CD4-positive, alpha-beta T cell (primary cell): ENCODE results near the gene PMF1. TPM values are rescaled to one million over a fixed set of nuclear protein-coding genes. Genes with fewer than 3 reads are reported as not detected.

Source experiments
- ATAC-seq: fragments of 200-7000 bp; cut with Tn5 transposase; one replicate; pipeline ENCODE4 v1.10.0; 2022; ENCODE audit warnings: mild to moderate bottlenecking; ENCODE audit not compliant: poor library complexity
- CTCF ChIA-PET: fragments of 350-600 bp; sonication (Branson Sonifier 250); formaldehyde crosslinking; loops from one replicate; lab custom pipeline; 2021; ENCODE audit warnings: antibody characterized with exemption, inconsistent platforms; lab: Charles Lee
- POLR2A ChIA-PET: fragments of 350-600 bp; sonication (Branson Sonifier 250); formaldehyde crosslinking; loops from one replicate; lab custom pipeline; 2021; ENCODE audit warnings: antibody characterized with exemption, inconsistent platforms; lab: Charles Lee
- DNase-seq, 14 experiments: peaks; one replicate each; pipeline ENCODE4 v3.0.0-alpha.2; 2013 to 2020; ENCODE audit warnings: mixed read lengths in 2 of 14
- H3K27ac ChIP-seq, 2 donors: one replicate each; pipeline versions ENCODE4 v1.5.1 to v1.7.0; 2013; ENCODE audit warnings: low read length in 2 of 2, low read depth in 1 of 2, mild to moderate bottlenecking in 1 of 2
- H3K27me3 ChIP-seq, 2 experiments: 1 replicate in 1 of 2; 2 replicates in 1 of 2; pipeline versions ENCODE4 v1.6.1 to v1.7.0; 2013; ENCODE audit warnings: low read length in 2 of 2, control low read depth in 1 of 2, mild to moderate bottlenecking in 1 of 2, moderate library complexity in 1 of 2; ENCODE audit not compliant: insufficient read depth in 2 of 2, control insufficient read depth in 1 of 2
- H3K36me3 ChIP-seq: one replicate; pipeline ENCODE4 v1.6.1; 2013; ENCODE audit warnings: low read length, control low read depth; ENCODE audit not compliant: insufficient read depth
- H3K4me1 ChIP-seq: one replicate; pipeline ENCODE4 v1.6.1; 2013; ENCODE audit warnings: low read length, control low read depth; ENCODE audit not compliant: insufficient read depth
- H3K4me3 ChIP-seq: one replicate; pipeline ENCODE4 v1.5.1; 2013; ENCODE audit warnings: mild to moderate bottlenecking, low read length, moderate library complexity
- H3K9me3 ChIP-seq, 2 experiments: 1 replicate in 1 of 2; 2 replicates in 1 of 2; pipeline versions ENCODE4 v1.6.1 to v1.7.0; 2013; ENCODE audit warnings: low read length in 2 of 2, mild to moderate bottlenecking in 2 of 2, control low read depth in 1 of 2, moderate library complexity in 1 of 2; ENCODE audit not compliant: control insufficient read depth in 1 of 2, insufficient read depth in 1 of 2
- H3K27ac Mint-ChIP-seq: one replicate; pipeline ENCODE4 v1.8.0; 2020; ENCODE audit warnings: mixed read lengths
- H3K27me3 Mint-ChIP-seq: one replicate; pipeline ENCODE4 v1.8.0; 2021; ENCODE audit warnings: mixed read lengths
- H3K36me3 Mint-ChIP-seq: one replicate; pipeline ENCODE4 v1.8.0; 2021; ENCODE audit warnings: low read depth, mixed read lengths
- H3K4me1 Mint-ChIP-seq: one replicate; pipeline ENCODE4 v1.8.0; 2021; ENCODE audit warnings: low read depth, mixed read lengths
- H3K4me3 Mint-ChIP-seq: one replicate; pipeline ENCODE4 v1.8.0; 2020; ENCODE audit warnings: mild to moderate bottlenecking, mixed read lengths
- H3K9me3 Mint-ChIP-seq: one replicate; pipeline ENCODE4 v1.8.0; 2020; ENCODE audit warnings: mixed read lengths
- intact Hi-C, 2 experiments: fragments of 100-400 bp; cut with DNase I in 1 of 2; cut with micrococcal nuclease in 1 of 2; formaldehyde crosslinking; loops; one replicate each; pipeline versions ENCODE4 v1.15.1 to v1.9.0; 2023 to 2025; cut with DNase I, micrococcal nuclease
- total RNA-seq, 174 experiments: library from RNA in 2 of 174; stranded (reverse) in 2 of 174; gene quantifications; one replicate each; pipeline ENCODE4 v1.2.3 and lab custom pipeline; 2021 to 2026
- TF ChIP-seq, protein P1 (sequence below): fragments of 200-600 bp; IDR thresholded peaks from one replicate; pipeline ENCODE4 v1.8.0; 2022; ENCODE audit warnings: antibody characterized with exemption, mild to moderate bottlenecking

The PMF1 gene
- total RNA-seq, 2 experiments from 2014 or later = 58.0 to 61.2 TPM

DNA sequence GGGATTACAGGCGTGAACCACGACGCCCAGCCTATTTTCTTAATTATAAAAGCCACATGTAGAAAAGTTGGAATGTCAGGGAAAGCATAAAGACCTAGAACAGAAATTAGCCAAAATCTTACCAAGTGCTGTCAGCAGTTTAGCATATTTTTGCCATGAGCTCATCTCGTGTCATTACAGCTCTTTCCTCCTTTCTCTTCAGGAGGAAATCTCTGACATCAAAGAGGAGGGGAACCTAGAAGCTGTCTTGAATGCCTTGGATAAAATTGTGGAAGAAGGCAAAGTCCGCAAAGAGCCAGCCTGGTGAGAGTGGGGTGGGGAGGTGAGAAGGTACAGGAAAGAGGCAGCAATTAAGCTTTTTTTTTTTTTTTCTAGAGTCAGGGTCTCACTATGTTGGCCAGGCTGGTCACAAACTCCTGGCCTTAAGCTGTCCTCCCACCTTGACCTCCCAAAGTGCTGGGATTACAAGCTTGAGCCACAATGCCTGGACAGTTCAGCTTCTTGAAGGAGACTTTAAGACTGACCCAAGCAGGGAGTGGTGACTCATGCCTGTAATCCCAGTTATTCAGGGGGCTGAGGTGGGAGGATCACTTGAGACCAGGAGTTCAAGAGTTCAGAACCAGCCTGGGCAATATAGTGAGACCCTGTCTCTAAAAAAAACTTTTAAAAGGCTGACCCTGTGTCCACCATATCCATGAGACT lies 20.8 kb downstream of the PMF1 start:
- H3K4me1 Mint-ChIP-seq = no peaks in the 10 kb centered on the region
- H3K4me1 ChIP-seq = no peaks in the 10 kb centered on the region
- CTCF ChIA-PET = interaction anchor here (0.7 kb wide), 1 partner anchor 8 kb away, joined by 3 read pairs; no protein-coding TSS in a partner anchor
- TF ChIP-seq, protein P1, sequence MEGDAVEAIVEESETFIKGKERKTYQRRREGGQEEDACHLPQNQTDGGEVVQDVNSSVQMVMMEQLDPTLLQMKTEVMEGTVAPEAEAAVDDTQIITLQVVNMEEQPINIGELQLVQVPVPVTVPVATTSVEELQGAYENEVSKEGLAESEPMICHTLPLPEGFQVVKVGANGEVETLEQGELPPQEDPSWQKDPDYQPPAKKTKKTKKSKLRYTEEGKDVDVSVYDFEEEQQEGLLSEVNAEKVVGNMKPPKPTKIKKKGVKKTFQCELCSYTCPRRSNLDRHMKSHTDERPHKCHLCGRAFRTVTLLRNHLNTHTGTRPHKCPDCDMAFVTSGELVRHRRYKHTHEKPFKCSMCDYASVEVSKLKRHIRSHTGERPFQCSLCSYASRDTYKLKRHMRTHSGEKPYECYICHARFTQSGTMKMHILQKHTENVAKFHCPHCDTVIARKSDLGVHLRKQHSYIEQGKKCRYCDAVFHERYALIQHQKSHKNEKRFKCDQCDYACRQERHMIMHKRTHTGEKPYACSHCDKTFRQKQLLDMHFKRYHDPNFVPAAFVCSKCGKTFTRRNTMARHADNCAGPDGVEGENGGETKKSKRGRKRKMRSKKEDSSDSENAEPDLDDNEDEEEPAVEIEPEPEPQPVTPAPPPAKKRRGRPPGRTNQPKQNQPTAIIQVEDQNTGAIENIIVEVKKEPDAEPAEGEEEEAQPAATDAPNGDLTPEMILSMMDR = no peak
- no peak for ATAC-seq
- POLR2A ChIA-PET = interaction anchor here (1.2 to 1.3 kb wide), 2 partner anchors 18 to 21 kb away, joined by 3 to 4 read pairs; partner anchors contain the start of gene PMF1
- no peak for DNase-seq
- no peaks in the 10 kb centered on the region for H3K9me3 ChIP-seq
- H3K27ac Mint-ChIP-seq = no peak overlapping the region
- peaks cover 58% of the 10 kb centered on the region for H3K36me3 ChIP-seq
- H3K4me3 Mint-ChIP-seq = no peak overlapping the region
- H3K27ac ChIP-seq = no peak overlapping the region
- H3K27me3 ChIP-seq = no peaks in the 10 kb centered on the region
- no peaks in the 10 kb centered on the region for H3K9me3 Mint-ChIP-seq
- no peak overlapping the region for H3K4me3 ChIP-seq
- H3K36me3 Mint-ChIP-seq = peaks cover 66% of the 10 kb centered on the region
- intact Hi-C loops = no loop called here
- no peaks in the 10 kb centered on the region for H3K27me3 Mint-ChIP-seq

DNA sequence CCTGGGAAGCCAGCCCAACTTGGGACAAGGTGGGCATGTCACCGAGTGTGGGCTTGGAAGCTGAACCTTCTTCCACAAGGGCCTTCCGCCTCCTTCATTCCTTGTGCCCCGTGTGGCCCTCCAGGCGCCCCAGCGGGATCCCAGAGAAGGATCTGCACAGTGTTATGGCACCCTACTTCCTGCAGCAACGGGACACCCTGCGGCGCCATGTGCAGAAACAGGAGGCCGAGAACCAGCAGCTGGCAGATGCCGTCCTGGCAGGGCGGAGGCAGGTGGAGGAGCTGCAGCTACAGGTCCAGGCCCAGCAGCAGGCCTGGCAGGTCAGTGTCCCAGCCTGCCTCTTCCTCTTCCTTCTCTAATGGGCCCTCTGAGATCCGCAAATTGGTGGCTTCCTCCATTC lies 23.4 kb downstream of the PMF1 start:
- POLR2A ChIA-PET = no interaction called here
- peaks cover 65% of the 10 kb centered on the region for H3K36me3 ChIP-seq
- H3K27me3 Mint-ChIP-seq = no peaks in the 10 kb centered on the region
- H3K27me3 ChIP-seq = no peaks in the 10 kb centered on the region
- no peaks in the 10 kb centered on the region for H3K4me1 Mint-ChIP-seq
- TF ChIP-seq, protein P1 = no peak
- no peak overlapping the region for H3K4me3 Mint-ChIP-seq
- H3K27ac Mint-ChIP-seq = no peak overlapping the region
- intact Hi-C loops = no loop called here
- ATAC-seq (no peak), DNase-seq (no peak)
- no peak overlapping the region for H3K27ac ChIP-seq
- no peak overlapping the region for H3K4me3 ChIP-seq
- no peaks in the 10 kb centered on the region for H3K9me3 ChIP-seq
- H3K4me1 ChIP-seq = no peaks in the 10 kb centered on the region
- CTCF ChIA-PET = interaction anchor here (2.2 kb wide), 1 partner anchor 11 kb away, joined by 6 read pairs; no protein-coding TSS in a partner anchor
- H3K9me3 Mint-ChIP-seq = no peaks in the 10 kb centered on the region
- peaks cover 77% of the 10 kb centered on the region for H3K36me3 Mint-ChIP-seq

DNA sequence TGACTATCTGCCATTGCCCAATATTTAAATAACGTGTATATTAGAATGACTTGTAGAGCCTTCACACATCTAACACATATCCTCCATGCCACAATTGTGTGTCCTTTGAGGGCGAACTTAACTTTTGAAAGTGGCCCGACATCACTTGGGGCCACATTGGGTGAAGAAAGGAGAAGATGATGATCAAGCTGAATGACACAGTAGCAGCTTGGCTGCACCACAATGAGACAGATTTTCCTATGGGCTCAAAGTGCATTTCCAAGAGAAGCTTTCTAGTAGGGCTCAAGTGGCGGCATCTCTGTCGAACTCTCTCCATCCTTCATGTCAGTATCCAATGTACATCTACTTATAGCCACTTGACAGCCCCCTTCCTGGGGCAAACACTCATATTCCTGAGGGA lies 25.4 kb downstream of the PMF1 start:
- ChIA-PET POLR2A (no interaction called here), CTCF (interaction anchor here (0.7 to 2.2 kb wide), 2 partner anchors 13 kb away, joined by 3 to 6 read pairs; no protein-coding TSS in a partner anchor)
- Histone ChIP-seq H3K36me3 (peaks cover 59% of the 10 kb centered on the region), H3K4me1 (no peaks in the 10 kb centered on the region), H3K27me3 (no peaks in the 10 kb centered on the region), H3K9me3 (no peaks in the 10 kb centered on the region), H3K4me3 (no peak overlapping the region), H3K27ac (no peak overlapping the region)
- no peak overlapping the region for H3K27ac Mint-ChIP-seq
- H3K36me3 Mint-ChIP-seq = peaks cover 65% of the 10 kb centered on the region
- no peak for DNase-seq
- no peaks in the 10 kb centered on the region for H3K27me3 Mint-ChIP-seq
- intact Hi-C loops = no loop called here
- no peak for ATAC-seq
- H3K9me3 Mint-ChIP-seq = no peaks in the 10 kb centered on the region
- H3K4me3 Mint-ChIP-seq = no peak overlapping the region
- TF ChIP-seq, protein P1 = no peak
- H3K4me1 Mint-ChIP-seq = no peaks in the 10 kb centered on the region
